ENCODE measurements around the gene TMEM114.

TMEM114 gene

GRCh38 chr16:8595783-8596182, 5.5 kb upstream of the TMEM114 start:
- H3K4me3 ChIP-seq (replicated peaks; ENCODE audit: low read depth, low read length): no peak overlapping the region
- DNase-seq (ENCODE audit: extremely low read depth, low read depth): no peak
- TF ChIP-seq CTCF (IDR thresholded peaks at IDR 0.05; ENCODE audit: low read depth, low read length, missing control alignments): no peak

DNA sequence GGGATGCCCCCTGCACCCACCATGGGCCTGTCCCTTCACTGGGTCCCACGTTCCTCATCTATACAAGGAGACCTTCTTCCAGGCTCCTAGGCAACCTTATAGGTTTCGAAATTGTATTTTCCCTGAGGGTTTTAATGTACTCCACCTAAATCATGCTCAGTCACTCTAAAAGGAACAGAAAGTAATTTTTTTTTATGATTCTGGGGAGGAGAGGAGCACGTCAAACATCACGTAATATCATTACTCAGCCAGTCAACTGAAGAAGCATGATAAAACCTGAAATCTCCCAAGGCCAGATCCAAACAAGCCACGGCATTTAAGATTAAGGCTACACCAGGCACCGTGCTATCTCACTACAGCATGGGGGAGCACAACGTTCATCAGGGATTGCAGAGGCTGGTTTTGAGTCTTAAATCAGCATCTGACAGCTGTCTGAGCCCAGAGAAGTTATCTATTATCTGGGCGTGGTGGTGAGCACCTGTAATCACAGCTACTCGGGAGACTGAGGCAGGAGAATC, 3.9 kb upstream of the TMEM114 start:
- no peak overlapping the region for H3K4me3 ChIP-seq (replicated peaks; ENCODE audit: low read depth, low read length)
- no peak for TF ChIP-seq CTCF (IDR thresholded peaks at IDR 0.05; ENCODE audit: low read depth, low read length, missing control alignments)
- no peak for DNase-seq (ENCODE audit: extremely low read depth, low read depth)

DNA sequence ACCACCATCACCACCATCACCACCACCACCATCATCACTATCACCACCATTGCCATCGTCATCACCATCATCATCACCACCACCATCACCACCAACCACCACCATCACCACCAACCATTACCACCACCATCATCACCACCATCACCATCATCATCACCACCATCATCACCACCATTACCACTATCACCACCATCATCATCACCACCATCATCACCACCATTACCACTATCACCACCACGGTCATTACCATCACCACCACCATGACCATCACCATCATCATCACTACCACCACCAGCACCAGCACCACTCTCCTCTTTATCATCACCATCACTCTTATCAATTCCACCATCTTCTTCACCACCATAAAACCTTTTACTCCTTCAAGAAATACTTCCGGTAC, 1.1 kb upstream of the TMEM114 start:
- no peak for TF ChIP-seq CTCF (IDR thresholded peaks at IDR 0.05; ENCODE audit: low read depth, low read length, missing control alignments)
- H3K4me3 ChIP-seq (replicated peaks; ENCODE audit: low read depth, low read length): no peak overlapping the region
- no peak for DNase-seq (ENCODE audit: extremely low read depth, low read depth)

DNA sequence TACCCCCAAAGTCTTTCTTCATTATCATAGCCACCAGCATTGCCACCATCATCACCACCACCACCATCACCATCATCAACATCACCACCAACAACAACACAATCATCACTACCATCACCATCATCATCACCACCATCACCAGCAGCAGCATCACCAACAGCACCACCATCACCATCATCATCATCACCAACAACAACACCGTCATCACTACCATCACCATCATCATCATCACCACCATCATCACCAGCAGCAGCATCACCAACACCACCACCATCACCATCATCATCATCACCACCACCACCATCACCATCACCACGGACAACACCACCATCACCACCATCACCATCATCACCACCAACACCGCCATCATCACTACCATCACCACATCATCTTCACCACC, 500 bp upstream of the TMEM114 start:
- H3K4me3 ChIP-seq (replicated peaks; ENCODE audit: low read depth, low read length): no peak overlapping the region
- DNase-seq (ENCODE audit: extremely low read depth, low read depth): no peak
- no peak for TF ChIP-seq CTCF (IDR thresholded peaks at IDR 0.05; ENCODE audit: low read depth, low read length, missing control alignments)

DNA sequence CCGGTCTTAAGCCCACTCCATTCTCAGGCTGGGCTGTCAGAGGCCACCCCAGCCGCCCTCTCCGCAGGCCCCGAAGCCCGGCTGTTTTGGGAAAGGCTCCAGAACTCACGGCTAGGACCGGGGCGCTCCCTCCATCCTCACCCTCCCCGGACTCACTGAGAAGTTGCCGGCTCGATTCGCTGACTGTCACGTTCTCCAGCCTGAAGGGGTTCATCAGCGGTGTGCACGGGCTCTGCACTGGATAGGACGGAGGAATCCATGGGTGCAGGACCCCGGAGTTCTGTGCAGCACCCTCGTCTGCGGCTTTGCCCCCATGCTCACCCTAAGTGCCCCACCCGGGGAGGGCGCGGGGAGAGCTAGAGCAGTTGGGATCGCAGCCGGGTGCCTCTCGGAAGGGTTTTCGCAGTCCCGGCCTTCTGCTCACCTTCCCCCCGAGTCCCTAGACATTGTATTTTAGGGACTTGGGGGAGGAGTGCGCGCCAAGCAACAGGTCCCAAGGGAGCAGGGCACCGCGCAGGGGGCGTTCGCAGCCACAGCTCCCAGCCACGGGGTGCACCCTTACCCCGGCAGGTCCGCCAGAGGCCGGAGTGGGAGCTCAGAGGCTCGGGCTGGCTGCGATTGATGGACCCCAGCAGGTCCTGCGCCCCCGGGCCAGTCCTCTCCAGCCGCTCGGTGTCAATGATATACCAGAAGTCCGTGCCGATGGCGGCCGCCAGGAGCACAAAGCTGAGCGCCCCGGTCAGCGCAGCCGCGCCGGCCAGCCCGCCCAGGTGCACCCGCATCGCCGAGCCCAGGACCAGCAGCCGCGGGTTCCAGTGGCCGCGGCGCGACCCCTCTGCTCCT, 1.0 kb downstream of the TMEM114 start:
- TF ChIP-seq CTCF (IDR thresholded peaks at IDR 0.05; ENCODE audit: low read depth, low read length, missing control alignments): no peak
- no peak for DNase-seq (ENCODE audit: extremely low read depth, low read depth)
- no peak overlapping the region for H3K4me3 ChIP-seq (replicated peaks; ENCODE audit: low read depth, low read length)

GRCh38 chr16:8588682-8589056, 1.6 kb downstream of the TMEM114 start:
- no peak for DNase-seq (ENCODE audit: extremely low read depth, low read depth)
- no peak for TF ChIP-seq CTCF (IDR thresholded peaks at IDR 0.05; ENCODE audit: low read depth, low read length, missing control alignments)
- H3K4me3 ChIP-seq (replicated peaks; ENCODE audit: low read depth, low read length): no peak overlapping the region

Measured in HFF-Myc (cell line).